GM21447 (cell line): ENCODE measurements around the gene DNM3.

Experiments used
- ATAC-seq: cut with Tn5 transposase; IDR thresholded peaks from one replicate; pipeline ENCODE4 v1.9.1; 2021; ENCODE audit not compliant: unreplicated experiment

Gene DNM3

DNA sequence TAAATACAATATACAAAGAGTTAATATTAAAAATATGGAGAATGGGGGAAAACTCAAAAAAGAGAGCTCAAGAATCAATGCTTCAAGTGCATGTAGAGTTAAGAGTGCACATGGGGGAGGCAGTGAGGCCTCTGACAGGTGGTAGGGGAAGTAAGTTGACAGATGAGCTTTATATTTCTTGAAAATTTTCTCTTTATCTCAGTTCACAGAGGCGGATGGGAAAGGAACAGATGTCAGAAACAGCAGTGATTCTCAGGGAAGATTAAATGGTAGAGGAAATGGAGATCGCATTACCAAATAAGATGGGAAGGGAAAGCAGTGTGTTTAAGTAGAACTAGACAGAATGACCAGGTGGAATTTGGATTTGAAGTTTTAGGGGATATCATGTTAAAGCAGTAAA is 379.1 kb downstream of the DNM3 start:
- ATAC-seq, result no peak

DNA sequence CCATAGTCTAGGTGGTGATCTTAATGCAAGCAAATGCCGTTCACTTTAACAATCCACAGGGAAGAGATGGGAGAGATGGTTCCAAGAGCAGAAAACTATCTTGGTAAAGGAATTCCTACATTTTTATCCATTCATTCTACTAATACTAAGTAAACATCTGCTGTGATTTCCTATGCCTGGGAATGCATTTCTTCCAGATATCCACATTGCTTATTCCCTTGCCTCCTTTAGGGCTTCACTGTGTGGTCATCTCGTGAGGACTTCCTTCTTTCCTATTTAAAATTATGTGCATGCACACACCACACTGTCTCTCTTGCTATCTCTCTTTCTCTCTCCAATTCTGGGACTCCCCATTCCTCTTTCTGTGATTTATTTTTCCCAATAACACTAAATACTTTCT is 380.1 kb downstream of the DNM3 start:
- no peak for ATAC-seq

GRCh38 chr1:172224871-172225270 is 383.6 kb downstream of the DNM3 start:
- ATAC-seq, result no peak

- ATAC-seq, result no peak
These were observed 388.6 kb downstream of the DNM3 start for GRCh38 chr1:172229942-172230341.

- ATAC-seq, result no peak
These were observed 389.2 kb downstream of the DNM3 start for GRCh38 chr1:172230526-172230925.

GRCh38 chr1:172236958-172237357 is 395.7 kb downstream of the DNM3 start:
- no peak for ATAC-seq

GRCh38 chr1:172238158-172238557 is 396.9 kb downstream of the DNM3 start:
- no peak for ATAC-seq

DNA sequence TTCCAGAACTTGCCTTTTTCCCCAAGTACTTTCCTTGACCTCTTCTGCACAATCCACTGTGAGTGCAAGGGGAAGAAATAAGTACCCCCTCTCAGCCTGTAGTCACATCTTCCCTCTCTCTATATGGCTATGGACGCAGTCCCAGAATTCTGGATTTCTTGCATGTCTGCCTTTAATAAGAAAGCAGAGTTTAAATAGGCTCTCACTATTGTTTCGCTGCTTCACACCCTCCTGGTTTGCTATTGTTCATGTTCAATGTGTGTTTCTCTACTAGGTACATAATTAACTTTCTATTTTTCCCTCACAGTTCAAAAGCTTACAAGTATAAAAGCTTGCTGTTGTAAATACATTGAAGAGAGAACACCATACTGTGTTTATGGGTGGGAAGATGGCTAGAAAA is 397.7 kb downstream of the DNM3 start:
- ATAC-seq, result no peak

DNA sequence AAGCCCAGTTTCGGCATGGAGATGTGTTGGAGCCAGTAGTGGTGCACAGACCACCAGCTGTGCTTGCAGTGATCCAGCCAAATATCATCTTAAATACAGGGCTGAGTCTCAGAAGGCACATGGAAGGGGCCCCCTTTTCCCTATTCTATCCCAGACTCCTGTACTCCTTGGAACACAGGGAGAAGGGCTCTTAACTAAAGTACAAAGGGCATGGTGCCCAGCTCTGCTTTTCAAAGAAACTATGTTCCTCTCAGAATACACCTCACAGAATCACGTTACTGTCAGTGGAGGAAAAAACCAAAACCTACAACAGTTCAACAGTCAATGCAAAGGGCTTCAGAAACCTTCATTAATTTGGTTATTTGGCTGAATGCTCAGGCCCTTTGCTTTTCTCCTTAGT is 398.6 kb downstream of the DNM3 start:
- ATAC-seq, result no peak

DNA sequence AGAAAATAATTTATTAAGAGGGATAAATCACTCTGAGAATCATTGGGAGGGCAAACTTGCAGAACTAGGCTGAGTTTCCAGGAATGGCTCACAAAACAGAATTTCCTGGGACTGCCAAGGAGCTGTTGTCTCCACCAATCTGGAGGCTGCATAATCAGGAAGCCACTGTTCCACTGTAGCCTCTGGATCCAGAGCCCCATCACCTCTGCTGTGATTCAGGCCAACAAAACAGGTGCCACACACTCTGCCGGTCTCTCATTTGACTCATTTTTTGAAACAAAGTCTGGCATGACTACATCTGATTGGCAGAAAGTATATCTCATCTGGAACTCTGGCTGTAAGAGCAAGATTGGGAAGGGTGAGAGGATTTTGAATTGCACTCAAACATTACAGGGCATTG is 400.2 kb downstream of the DNM3 start:
- ATAC-seq, result no peak

DNA sequence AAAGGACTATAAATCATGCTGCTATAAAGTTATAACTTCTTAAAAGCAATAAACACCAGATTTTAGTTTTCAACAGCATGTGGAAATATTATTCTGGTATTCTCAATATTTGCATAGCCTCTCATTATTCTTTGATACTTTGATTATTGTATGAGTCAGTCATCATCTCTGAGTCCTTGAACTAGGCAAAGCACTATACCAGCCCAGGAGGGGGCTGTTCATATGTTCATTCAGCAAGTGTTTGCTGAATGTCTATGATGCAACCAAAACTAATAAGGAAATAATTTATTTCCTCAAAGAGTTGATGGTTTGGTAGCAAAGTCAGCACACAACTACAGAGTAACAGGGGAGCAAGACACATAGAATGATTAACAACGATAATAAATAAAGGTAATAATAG is 403.6 kb downstream of the DNM3 start:
- ATAC-seq, result no peak

DNA sequence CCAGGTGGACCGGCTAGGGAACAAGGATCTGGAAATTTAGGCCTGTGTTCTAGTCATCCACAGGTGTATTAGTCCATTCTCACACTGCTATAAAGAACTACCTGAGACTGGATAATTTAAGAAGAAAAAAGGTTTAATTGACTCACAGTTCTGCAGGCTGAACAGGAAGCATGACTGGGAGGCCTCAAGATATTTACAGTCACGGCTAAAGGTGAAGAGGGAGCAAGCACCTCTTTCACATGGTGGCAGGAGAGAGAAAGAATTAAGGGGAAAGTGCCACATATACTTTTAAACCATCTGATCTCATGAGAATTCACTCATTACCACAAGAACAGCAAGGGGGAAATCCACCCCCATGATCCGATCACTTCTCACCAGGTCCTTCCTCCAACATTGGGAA is 404.5 kb downstream of the DNM3 start:
- no peak for ATAC-seq

DNA sequence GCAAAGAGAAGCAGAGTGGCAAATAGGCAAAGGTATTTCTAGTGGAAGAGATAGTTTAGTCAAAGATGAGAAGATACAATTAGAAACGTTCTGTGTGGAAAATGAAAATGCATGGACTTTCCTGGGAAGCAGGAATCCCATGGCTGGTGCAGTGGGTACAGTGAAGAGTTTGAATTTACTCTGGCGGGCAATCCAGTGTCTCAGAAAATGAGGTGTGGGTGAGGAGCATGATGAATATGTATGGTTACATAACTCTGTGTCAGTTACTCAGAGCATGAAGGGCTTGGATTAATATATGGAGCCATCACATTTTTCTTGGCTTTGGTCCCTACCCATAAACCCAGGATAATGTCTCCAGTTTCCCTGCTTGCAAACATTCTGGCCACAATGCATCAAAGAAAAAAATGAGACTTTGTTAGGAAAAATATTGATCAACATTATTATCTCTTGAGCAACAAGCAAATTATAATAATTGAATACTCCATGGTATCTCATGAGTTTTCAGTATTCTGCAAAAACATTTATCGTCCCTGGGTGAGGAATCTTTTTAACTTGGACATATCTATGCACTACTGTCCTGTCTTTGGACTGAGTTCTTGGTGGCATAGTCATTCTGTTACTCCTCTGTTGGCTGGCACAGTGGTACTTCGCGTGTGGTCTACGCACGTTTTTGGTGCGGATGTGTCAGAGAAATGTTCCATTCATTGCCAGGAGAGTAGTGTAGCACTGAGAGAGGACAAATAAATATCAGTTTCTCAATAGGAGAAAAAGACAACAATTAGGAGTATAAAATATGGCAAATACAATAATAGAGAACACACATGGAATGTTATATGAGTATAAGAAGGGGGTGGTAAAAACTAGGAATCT is 405.5 kb downstream of the DNM3 start:
- no peak for ATAC-seq

GRCh38 chr1:172251486-172251885 is 410.2 kb downstream of the DNM3 start:
- no peak for ATAC-seq

GRCh38 chr1:172252321-172252720 is 411.0 kb downstream of the DNM3 start:
- ATAC-seq, result no peak

- no peak for ATAC-seq
These were observed 411.7 kb downstream of the DNM3 start for GRCh38 chr1:172252958-172253357.

GRCh38 chr1:172254521-172255222 is 413.4 kb downstream of the DNM3 start:
- no peak for ATAC-seq

DNA sequence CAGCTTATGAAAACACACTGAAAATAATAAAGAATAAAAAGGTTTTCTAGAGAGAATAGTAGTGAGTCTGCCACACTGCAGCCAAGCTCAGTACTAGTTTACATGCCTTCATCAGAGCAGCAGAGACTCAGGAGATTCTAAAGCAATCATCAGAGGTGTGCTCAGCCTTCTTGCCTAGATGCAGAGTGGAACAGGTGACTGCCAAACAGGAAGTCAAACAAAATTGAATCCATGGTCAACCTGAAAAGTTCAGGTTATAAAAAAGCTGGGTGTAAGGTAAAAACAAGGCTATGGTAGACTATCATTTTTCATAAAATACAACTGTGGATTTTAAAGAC is 413.9 kb downstream of the DNM3 start:
- no peak for ATAC-seq

GRCh38 chr1:172265905-172266304 is 424.6 kb downstream of the DNM3 start:
- no peak for ATAC-seq

GRCh38 chr1:172266528-172267174 is 425.4 kb downstream of the DNM3 start:
- ATAC-seq, result no peak

DNA sequence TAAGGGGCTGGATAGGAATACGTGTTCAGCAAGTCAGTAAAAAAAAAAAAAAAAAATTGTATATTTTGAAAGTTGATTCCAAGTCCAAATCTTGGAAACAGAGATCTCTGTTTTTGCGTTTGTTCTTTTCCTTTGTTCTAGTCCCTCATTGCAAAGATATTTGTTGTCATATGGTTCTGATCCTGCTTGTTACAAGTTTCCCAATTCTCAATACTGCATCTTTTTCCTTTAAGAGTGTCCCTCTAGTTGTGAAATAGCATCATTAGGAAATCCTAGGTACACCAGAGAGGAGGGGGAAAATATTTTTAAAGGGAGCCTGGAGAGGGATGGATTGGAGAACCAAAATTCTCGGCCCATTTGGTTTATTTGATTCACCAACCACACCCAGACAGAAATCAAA is 426.9 kb downstream of the DNM3 start:
- ATAC-seq, result no peak

GRCh38 chr1:172269084-172269483 is 427.8 kb downstream of the DNM3 start:
- ATAC-seq, result no peak
